Neural cell (in vitro differentiated cells): Measurements from ENCODE around the gene VDAC1. TPM values are rescaled to one million over a fixed set of nuclear protein-coding genes. Genes with fewer than 3 reads are reported as not detected.
A peak's percentile ranks its signal among the peaks of the same experiment; 100 is the strongest.

Source experiments
- H2AFZ ChIP-seq: fragments of 200-600, 300-800 bp; sonication (generic), shearing (Covaris generic); 2 replicates; pipeline ENCODE4 v1.6.0; 2014; ENCODE audit warnings: low read depth, mild to moderate bottlenecking, antibody characterized with exemption, low read length, moderate library complexity
- H3F3A ChIP-seq: fragments of 200-600 bp; shearing (Covaris generic); 2 replicates; pipeline ENCODE4 v1.6.1; 2016; ENCODE audit warnings: mild to moderate bottlenecking, moderate library complexity, mixed read lengths, antibody characterized with exemption, low read length; ENCODE audit not compliant: insufficient read depth, poor library complexity, severe bottlenecking
- H3K27ac ChIP-seq: fragments of 200-600, 300-800 bp; sonication (generic), shearing (Covaris generic); 2 replicates; pipeline ENCODE4 v1.5.1; 2014; ENCODE audit warnings: mild to moderate bottlenecking, low read length, moderate library complexity
- H3K27me3 ChIP-seq: fragments of 300-800, 200-600 bp; sonication (generic), shearing (Covaris generic); 2 replicates; pipeline ENCODE4 v1.6.0; 2014; ENCODE audit warnings: mild to moderate bottlenecking, low read depth, low read length, moderate library complexity; ENCODE audit not compliant: insufficient read depth
- H3K36me3 ChIP-seq: fragments of 300-800, 200-600 bp; sonication (generic), shearing (Covaris generic); 2 replicates; pipeline ENCODE4 v1.5.1; 2014; ENCODE audit warnings: mild to moderate bottlenecking, antibody characterized with exemption, low read length, moderate library complexity; ENCODE audit not compliant: insufficient read depth
- H3K4me2 ChIP-seq: fragments of 300-800, 200-600 bp; sonication (generic), shearing (Covaris generic); 2 replicates; pipeline ENCODE4 v1.6.0; 2014; ENCODE audit warnings: mild to moderate bottlenecking, low read length
- H3K4me3 ChIP-seq: fragments of 300-800, 200-600 bp; sonication (generic), shearing (Covaris generic); 2 replicates; pipeline ENCODE4 v1.5.1; 2014; ENCODE audit warnings: mild to moderate bottlenecking, low read length, moderate library complexity
- H3K79me2 ChIP-seq: fragments of 200-600 bp; shearing (Covaris generic); replicated peaks from 2 replicates; pipeline ENCODE4 v1.6.0; 2014; ENCODE audit warnings: mild to moderate bottlenecking, low read length, moderate library complexity; ENCODE audit not compliant: insufficient read depth
- H3K9ac ChIP-seq: fragments of 300-800, 200-600 bp; sonication (generic), shearing (Covaris generic); 2 replicates; pipeline ENCODE4 v1.6.1; 2016; ENCODE audit warnings: mild to moderate bottlenecking, low read length, mixed read lengths
- H3K9me2 ChIP-seq: fragments of 200-600 bp; shearing (Covaris generic); 2 replicates; pipeline ENCODE4 v1.6.1; 2016; ENCODE audit warnings: mild to moderate bottlenecking, low read length, mixed read lengths; ENCODE audit not compliant: insufficient read depth
- H3K9me3 ChIP-seq: fragments of 200-600, 300-800 bp; sonication (generic), shearing (Covaris generic); 2 replicates; pipeline ENCODE4 v1.6.1; 2016; ENCODE audit warnings: mild to moderate bottlenecking, mixed run types, low read length, moderate library complexity, mixed read lengths
- H4K20me1 ChIP-seq: fragments of 200-600 bp; shearing (Covaris generic); 2 replicates; pipeline ENCODE4 v1.6.1; 2016; ENCODE audit warnings: mild to moderate bottlenecking, mixed run types; ENCODE audit not compliant: insufficient read depth
- EP300 ChIP-seq: fragments of 450-650 bp; conservative IDR thresholded peaks from 2 replicates; pipeline ENCODE4 v1.6.1; 2014; ENCODE audit warnings: antibody characterized with exemption, mild to moderate bottlenecking, moderate library complexity; ENCODE audit not compliant: poor library complexity, severe bottlenecking
- EZH2 ChIP-seq: fragments of 200-600, 300-800 bp; shearing (Covaris generic), sonication (generic); IDR thresholded peaks from 2 replicates; pipeline ENCODE4 v1.6.1; 2014; ENCODE audit warnings: antibody characterized with exemption, low read length, borderline replicate concordance, mild to moderate bottlenecking; ENCODE audit not compliant: insufficient read depth, poor library complexity, severe bottlenecking
- MXI1 ChIP-seq: fragments of 450-650 bp; conservative IDR thresholded peaks from 2 replicates; pipeline ENCODE4 v1.6.1; 2014; ENCODE audit warnings: antibody characterized with exemption, mild to moderate bottlenecking; ENCODE audit not compliant: poor library complexity, severe bottlenecking
- POLR2AphosphoS5 ChIP-seq: IDR thresholded peaks from 2 replicates; pipeline ENCODE4 v1.6.1; 2012
- RAD21 ChIP-seq: fragments of 450-650 bp; conservative IDR thresholded peaks from 2 replicates; pipeline ENCODE4 v1.6.1; 2014; ENCODE audit warnings: antibody characterized with exemption, mild to moderate bottlenecking, moderate library complexity
- SMC3 ChIP-seq: fragments of 450-650 bp; conservative IDR thresholded peaks from 2 replicates; pipeline ENCODE4 v1.6.1; 2014; ENCODE audit warnings: antibody characterized with exemption, mild to moderate bottlenecking, moderate library complexity; ENCODE audit not compliant: poor library complexity
- TAF1 ChIP-seq: IDR thresholded peaks from 2 replicates; pipeline ENCODE4 v1.6.1; 2012; ENCODE audit warnings: low read depth
- polyA minus RNA-seq: library from RNA; depleted of rRNA, polyadenylated mRNA; stranded (reverse); fragments of >200 nt; gene quantifications from 2 replicates; pipeline ENCODE4 v1.2.3, GENCODE V29; 2014
- polyA plus RNA-seq: library from polyadenylated mRNA; depleted of rRNA; stranded (reverse); fragments of >200 nt; gene quantifications from 2 replicates; pipeline ENCODE4 v1.2.3, GENCODE V29; 2014
- TF ChIP-seq, protein P1 (sequence below): fragments of 450-650 bp; IDR thresholded peaks from 2 replicates; pipeline ENCODE4 v1.5.1; 2014; ENCODE audit warnings: antibody characterized with exemption, mild to moderate bottlenecking, moderate library complexity; ENCODE audit not compliant: poor library complexity, severe bottlenecking
- TF ChIP-seq, protein P2 (sequence below): IDR thresholded peaks from 2 replicates; pipeline ENCODE4 v1.6.1; 2012; ENCODE audit warnings: borderline replicate concordance

VDAC1 gene, protein sequence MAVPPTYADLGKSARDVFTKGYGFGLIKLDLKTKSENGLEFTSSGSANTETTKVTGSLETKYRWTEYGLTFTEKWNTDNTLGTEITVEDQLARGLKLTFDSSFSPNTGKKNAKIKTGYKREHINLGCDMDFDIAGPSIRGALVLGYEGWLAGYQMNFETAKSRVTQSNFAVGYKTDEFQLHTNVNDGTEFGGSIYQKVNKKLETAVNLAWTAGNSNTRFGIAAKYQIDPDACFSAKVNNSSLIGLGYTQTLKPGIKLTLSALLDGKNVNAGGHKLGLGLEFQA
- polyA plus RNA-seq = 297 and 307 TPM in 2 replicates
- 169 and 187 TPM in 2 replicates for polyA minus RNA-seq

DNA sequence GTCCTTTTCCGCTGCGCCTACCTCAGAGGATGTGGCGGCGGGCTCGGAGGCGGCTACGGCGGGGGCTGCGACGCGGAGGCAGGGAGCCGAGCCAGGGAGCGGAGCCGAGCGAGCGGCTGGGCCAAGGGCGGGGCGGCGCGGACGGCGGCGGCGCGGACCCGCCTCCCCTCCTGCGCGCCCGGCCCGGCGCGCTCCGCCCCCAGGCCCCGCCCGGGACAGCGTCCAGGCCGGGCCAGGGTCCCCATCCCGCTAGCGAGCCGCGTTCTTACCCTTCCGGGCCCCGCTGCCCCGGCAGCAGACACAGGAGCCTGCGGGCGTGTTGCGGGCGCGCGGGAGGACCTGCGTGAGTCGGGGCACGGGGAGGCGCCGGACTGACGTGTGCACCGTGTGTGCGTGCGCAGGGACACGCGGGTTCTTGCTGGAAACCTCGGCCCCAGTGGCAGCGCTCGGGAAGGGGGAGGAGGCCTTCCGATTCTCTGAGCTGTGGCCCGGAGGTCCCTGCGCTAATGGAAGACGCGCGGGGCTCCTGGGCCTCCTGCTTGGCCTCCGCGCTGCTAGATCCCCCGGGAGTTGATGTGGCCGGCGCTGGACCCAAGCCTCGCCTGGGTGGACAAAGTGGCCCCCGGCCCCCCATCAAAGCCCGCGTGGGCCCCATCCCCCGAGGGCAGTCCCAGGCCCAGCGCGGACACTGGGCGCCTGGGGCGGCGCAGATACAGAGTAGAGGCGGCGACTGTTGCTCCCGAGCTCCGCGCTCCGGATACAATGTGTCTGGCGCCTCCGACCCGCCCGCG, at the start of gene VDAC1:
Gene VDAC1 (minus strand): TSS at position 350 of the 791 bp plus-strand sequence. CDS start 11,963 bp downstream, outside the sequence.
- H2AFZ ChIP-seq = peak within 1 kb of the TSS; percentile 66
- peaks cover 4% of the 10 kb centered on the region for H3F3A ChIP-seq
- H3K9me3 ChIP-seq = no peaks in the 10 kb centered on the region
- H3K9ac ChIP-seq = peak within 1 kb of the TSS; percentile 94
- H4K20me1 ChIP-seq = peaks cover 12% of the 10 kb centered on the region
- H3K27ac ChIP-seq = peak within 1 kb of the TSS; percentile 95
- H3K79me2 ChIP-seq = peaks cover 40% of the 10 kb centered on the region
- H3K27me3 ChIP-seq = no peaks in the 10 kb centered on the region
- H3K4me3 ChIP-seq = peak within 1 kb of the TSS; percentile 95
- peak; percentile 61 for TF ChIP-seq EP300
- TF ChIP-seq, protein P1, sequence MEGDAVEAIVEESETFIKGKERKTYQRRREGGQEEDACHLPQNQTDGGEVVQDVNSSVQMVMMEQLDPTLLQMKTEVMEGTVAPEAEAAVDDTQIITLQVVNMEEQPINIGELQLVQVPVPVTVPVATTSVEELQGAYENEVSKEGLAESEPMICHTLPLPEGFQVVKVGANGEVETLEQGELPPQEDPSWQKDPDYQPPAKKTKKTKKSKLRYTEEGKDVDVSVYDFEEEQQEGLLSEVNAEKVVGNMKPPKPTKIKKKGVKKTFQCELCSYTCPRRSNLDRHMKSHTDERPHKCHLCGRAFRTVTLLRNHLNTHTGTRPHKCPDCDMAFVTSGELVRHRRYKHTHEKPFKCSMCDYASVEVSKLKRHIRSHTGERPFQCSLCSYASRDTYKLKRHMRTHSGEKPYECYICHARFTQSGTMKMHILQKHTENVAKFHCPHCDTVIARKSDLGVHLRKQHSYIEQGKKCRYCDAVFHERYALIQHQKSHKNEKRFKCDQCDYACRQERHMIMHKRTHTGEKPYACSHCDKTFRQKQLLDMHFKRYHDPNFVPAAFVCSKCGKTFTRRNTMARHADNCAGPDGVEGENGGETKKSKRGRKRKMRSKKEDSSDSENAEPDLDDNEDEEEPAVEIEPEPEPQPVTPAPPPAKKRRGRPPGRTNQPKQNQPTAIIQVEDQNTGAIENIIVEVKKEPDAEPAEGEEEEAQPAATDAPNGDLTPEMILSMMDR = peak; percentile 39
- TF ChIP-seq EZH2 = no peak
- TF ChIP-seq MXI1 = peak; percentile 78
- TF ChIP-seq, protein P2, sequence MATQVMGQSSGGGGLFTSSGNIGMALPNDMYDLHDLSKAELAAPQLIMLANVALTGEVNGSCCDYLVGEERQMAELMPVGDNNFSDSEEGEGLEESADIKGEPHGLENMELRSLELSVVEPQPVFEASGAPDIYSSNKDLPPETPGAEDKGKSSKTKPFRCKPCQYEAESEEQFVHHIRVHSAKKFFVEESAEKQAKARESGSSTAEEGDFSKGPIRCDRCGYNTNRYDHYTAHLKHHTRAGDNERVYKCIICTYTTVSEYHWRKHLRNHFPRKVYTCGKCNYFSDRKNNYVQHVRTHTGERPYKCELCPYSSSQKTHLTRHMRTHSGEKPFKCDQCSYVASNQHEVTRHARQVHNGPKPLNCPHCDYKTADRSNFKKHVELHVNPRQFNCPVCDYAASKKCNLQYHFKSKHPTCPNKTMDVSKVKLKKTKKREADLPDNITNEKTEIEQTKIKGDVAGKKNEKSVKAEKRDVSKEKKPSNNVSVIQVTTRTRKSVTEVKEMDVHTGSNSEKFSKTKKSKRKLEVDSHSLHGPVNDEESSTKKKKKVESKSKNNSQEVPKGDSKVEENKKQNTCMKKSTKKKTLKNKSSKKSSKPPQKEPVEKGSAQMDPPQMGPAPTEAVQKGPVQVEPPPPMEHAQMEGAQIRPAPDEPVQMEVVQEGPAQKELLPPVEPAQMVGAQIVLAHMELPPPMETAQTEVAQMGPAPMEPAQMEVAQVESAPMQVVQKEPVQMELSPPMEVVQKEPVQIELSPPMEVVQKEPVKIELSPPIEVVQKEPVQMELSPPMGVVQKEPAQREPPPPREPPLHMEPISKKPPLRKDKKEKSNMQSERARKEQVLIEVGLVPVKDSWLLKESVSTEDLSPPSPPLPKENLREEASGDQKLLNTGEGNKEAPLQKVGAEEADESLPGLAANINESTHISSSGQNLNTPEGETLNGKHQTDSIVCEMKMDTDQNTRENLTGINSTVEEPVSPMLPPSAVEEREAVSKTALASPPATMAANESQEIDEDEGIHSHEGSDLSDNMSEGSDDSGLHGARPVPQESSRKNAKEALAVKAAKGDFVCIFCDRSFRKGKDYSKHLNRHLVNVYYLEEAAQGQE = peak; percentile 33
- TF ChIP-seq SMC3 = peak; percentile 13
- peak; percentile 23 for TF ChIP-seq RAD21
- TF ChIP-seq POLR2AphosphoS5 = peak; percentile 80
- TF ChIP-seq TAF1 = peak; percentile 54
- peak within 1 kb of the TSS; percentile 98 for H3K4me2 ChIP-seq
- H3K9me2 ChIP-seq = no peaks in the 10 kb centered on the region
- no peaks in the 10 kb centered on the region for H3K36me3 ChIP-seq

DNA sequence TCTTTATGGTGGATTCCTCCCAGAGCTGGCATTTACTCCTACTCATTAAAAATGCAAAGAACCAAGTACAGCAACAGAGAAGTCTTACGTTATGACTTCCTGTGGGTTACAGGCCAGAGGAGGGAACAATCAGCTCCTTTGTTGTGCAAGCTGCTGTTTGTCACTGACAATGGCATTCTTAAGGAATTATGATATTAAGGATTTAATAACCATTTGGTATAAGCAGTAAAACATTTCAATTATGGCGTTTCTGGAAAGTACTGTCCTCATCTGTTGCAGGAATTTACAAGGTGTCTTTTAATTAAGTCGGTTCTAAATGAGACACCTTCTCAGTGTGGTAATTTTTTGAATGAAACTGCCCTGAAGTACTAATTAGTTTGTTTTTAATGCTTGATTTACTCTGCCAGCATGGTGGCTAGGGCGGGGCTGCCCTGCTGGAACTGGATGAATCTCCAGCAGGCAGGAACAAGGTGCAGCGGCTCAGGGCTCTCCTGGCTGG, 49.1 kb upstream of the VDAC1 start:
- no peak overlapping the region for H2AFZ ChIP-seq
- H3K79me2 ChIP-seq = no peaks in the 10 kb centered on the region
- no peak overlapping the region for H3K4me2 ChIP-seq
- TF ChIP-seq EP300 = no peak
- no peak for TF ChIP-seq RAD21
- H3K4me3 ChIP-seq = no peak overlapping the region
- no peak overlapping the region for H3K27ac ChIP-seq
- no peaks in the 10 kb centered on the region for H3K36me3 ChIP-seq
- H3K9me2 ChIP-seq = no peaks in the 10 kb centered on the region
- H4K20me1 ChIP-seq = no peaks in the 10 kb centered on the region
- no peaks in the 10 kb centered on the region for H3K9me3 ChIP-seq
- H3K27me3 ChIP-seq = no peaks in the 10 kb centered on the region
- no peak overlapping the region for H3K9ac ChIP-seq
- H3F3A ChIP-seq = no peaks in the 10 kb centered on the region
